ENCODE measurements around the gene TP53TG3.
"Not testable (repeated sequence)": the region's sequence is repeated elsewhere in the genome, so short reads cannot be mapped to it uniquely, and the experiment has no call there.

GRCh38 chr16:32644715-32645114 is 31.2 kb downstream of the TP53TG3 start:
- not testable (repeated sequence) for TF ChIP-seq CTCF (conservative IDR thresholded peaks at IDR 0.05; ENCODE audit: low read depth, low read length); POLR2A (IDR thresholded peaks at IDR 0.05; ENCODE audit: low read depth, low read length); NFE2L2 (IDR thresholded peaks at IDR 0.05; ENCODE audit: low read depth, low read length); USF2 (IDR thresholded peaks at IDR 0.05; ENCODE audit: low read depth, low read length); MXI1 (IDR thresholded peaks at IDR 0.05; ENCODE audit: borderline replicate concordance, low read depth, low read length); RCOR1 (IDR thresholded peaks at IDR 0.05; ENCODE audit: insufficient replicate concordance, low read length); RFX5 (IDR thresholded peaks at IDR 0.05; ENCODE audit: low read depth, low read length)
